ENCODE measurements around the gene PRKCH. TPM values are rescaled to one million over a fixed set of nuclear protein-coding genes. Genes with fewer than 3 reads are reported as not detected.

Gene PRKCH
- polyA plus RNA-seq, 1 donor from 2014 or later, result 2.0 TPM

DNA sequence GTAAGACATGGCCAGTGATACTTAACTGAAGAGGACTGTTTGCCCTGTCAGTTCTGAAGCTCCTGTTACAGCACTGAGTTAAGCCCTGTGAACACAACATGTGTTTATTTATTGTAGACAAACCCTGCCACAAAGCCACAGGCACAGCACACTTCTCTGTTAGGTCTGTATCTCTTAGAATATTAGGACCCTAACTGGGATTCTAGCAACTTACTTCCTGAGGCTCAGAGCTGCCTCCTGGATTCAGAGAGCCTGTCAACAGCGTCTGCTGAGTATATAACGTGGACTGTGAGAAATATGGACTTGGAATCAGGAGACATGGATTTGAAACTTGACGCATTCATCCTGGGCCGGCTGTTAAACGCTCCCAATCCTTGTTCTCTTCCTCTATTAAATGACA is 238.9 kb downstream of the PRKCH start:
- Histone ChIP-seq H3K4me2 (ENCODE audit: low read length) (no peak overlapping the region), H3F3A (ENCODE audit: insufficient read depth, low read length, poor library complexity, severe bottlenecking) (no peaks in the 10 kb centered on the region), H3K9ac (ENCODE audit: low read length) (no peak overlapping the region), H3K36me3 (ENCODE audit: insufficient read depth, low read length) (no peaks in the 10 kb centered on the region), H3K9me3 (ENCODE audit: low read length) (no peaks in the 10 kb centered on the region), H3K27me3 (ENCODE audit: insufficient read depth, low read depth, low read length) (no peaks in the 10 kb centered on the region), H3K9me2 (ENCODE audit: insufficient read depth, low read length) (no peaks in the 10 kb centered on the region), H4K20me1 (ENCODE audit: insufficient read depth) (no peaks in the 10 kb centered on the region), H3K27ac (ENCODE audit: low read length) (no peak overlapping the region), H3K79me2 (replicated peaks; ENCODE audit: insufficient read depth, low read length) (no peaks in the 10 kb centered on the region), H2AFZ (ENCODE audit: low read depth, low read length) (no peak overlapping the region), H3K4me3 (ENCODE audit: low read length) (no peak overlapping the region)
- TF ChIP-seq, protein P1, sequence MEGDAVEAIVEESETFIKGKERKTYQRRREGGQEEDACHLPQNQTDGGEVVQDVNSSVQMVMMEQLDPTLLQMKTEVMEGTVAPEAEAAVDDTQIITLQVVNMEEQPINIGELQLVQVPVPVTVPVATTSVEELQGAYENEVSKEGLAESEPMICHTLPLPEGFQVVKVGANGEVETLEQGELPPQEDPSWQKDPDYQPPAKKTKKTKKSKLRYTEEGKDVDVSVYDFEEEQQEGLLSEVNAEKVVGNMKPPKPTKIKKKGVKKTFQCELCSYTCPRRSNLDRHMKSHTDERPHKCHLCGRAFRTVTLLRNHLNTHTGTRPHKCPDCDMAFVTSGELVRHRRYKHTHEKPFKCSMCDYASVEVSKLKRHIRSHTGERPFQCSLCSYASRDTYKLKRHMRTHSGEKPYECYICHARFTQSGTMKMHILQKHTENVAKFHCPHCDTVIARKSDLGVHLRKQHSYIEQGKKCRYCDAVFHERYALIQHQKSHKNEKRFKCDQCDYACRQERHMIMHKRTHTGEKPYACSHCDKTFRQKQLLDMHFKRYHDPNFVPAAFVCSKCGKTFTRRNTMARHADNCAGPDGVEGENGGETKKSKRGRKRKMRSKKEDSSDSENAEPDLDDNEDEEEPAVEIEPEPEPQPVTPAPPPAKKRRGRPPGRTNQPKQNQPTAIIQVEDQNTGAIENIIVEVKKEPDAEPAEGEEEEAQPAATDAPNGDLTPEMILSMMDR (IDR thresholded peaks at IDR 0.05; ENCODE audit: poor library complexity, severe bottlenecking), result no peak
- TF ChIP-seq RAD21 (conservative IDR thresholded peaks at IDR 0.05) (no peak), TAF1 (IDR thresholded peaks at IDR 0.05; ENCODE audit: low read depth) (no peak), SMC3 (conservative IDR thresholded peaks at IDR 0.05; ENCODE audit: poor library complexity) (no peak), MXI1 (conservative IDR thresholded peaks at IDR 0.05; ENCODE audit: poor library complexity, severe bottlenecking) (no peak), EP300 (conservative IDR thresholded peaks at IDR 0.05; ENCODE audit: poor library complexity, severe bottlenecking) (no peak), POLR2AphosphoS5 (IDR thresholded peaks at IDR 0.05) (no peak), EZH2 (IDR thresholded peaks at IDR 0.05; ENCODE audit: borderline replicate concordance, insufficient read depth, low read length, poor library complexity, severe bottlenecking) (no peak)
- TF ChIP-seq, protein P2, sequence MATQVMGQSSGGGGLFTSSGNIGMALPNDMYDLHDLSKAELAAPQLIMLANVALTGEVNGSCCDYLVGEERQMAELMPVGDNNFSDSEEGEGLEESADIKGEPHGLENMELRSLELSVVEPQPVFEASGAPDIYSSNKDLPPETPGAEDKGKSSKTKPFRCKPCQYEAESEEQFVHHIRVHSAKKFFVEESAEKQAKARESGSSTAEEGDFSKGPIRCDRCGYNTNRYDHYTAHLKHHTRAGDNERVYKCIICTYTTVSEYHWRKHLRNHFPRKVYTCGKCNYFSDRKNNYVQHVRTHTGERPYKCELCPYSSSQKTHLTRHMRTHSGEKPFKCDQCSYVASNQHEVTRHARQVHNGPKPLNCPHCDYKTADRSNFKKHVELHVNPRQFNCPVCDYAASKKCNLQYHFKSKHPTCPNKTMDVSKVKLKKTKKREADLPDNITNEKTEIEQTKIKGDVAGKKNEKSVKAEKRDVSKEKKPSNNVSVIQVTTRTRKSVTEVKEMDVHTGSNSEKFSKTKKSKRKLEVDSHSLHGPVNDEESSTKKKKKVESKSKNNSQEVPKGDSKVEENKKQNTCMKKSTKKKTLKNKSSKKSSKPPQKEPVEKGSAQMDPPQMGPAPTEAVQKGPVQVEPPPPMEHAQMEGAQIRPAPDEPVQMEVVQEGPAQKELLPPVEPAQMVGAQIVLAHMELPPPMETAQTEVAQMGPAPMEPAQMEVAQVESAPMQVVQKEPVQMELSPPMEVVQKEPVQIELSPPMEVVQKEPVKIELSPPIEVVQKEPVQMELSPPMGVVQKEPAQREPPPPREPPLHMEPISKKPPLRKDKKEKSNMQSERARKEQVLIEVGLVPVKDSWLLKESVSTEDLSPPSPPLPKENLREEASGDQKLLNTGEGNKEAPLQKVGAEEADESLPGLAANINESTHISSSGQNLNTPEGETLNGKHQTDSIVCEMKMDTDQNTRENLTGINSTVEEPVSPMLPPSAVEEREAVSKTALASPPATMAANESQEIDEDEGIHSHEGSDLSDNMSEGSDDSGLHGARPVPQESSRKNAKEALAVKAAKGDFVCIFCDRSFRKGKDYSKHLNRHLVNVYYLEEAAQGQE (IDR thresholded peaks at IDR 0.05; ENCODE audit: borderline replicate concordance), result no peak

DNA sequence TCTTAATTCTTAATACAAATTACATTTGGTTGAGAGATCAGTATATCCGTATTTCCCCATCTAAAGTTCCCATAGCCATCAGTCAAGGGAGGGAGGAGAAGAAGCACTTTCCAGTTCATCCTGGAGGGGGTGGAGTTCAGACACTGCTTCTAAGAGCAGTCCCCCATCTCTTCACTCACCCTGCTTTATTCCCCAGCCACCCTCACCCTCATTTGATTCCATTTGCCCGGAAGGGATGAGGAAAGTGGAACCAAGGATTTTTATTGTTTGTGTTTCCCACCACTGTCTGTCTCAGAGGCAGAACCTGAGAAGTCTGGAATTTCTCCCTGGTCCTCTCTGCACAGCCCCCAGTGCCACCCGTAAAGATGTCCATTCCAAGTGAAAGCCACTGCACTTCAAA is 239.7 kb downstream of the PRKCH start:
- TF ChIP-seq EZH2 (IDR thresholded peaks at IDR 0.05; ENCODE audit: borderline replicate concordance, insufficient read depth, low read length, poor library complexity, severe bottlenecking) (no peak), RAD21 (conservative IDR thresholded peaks at IDR 0.05) (no peak), MXI1 (conservative IDR thresholded peaks at IDR 0.05; ENCODE audit: poor library complexity, severe bottlenecking) (no peak), SMC3 (conservative IDR thresholded peaks at IDR 0.05; ENCODE audit: poor library complexity) (no peak), TAF1 (IDR thresholded peaks at IDR 0.05; ENCODE audit: low read depth) (no peak), POLR2AphosphoS5 (IDR thresholded peaks at IDR 0.05) (no peak), EP300 (conservative IDR thresholded peaks at IDR 0.05; ENCODE audit: poor library complexity, severe bottlenecking) (no peak)
- TF ChIP-seq, protein P2 (IDR thresholded peaks at IDR 0.05; ENCODE audit: borderline replicate concordance), result no peak
- TF ChIP-seq, protein P1 (IDR thresholded peaks at IDR 0.05; ENCODE audit: poor library complexity, severe bottlenecking), result no peak
- no peak overlapping the region for H3K9ac ChIP-seq (ENCODE audit: low read length)
- no peak overlapping the region for H3K27ac ChIP-seq (ENCODE audit: low read length)
- H4K20me1 ChIP-seq (ENCODE audit: insufficient read depth), result no peaks in the 10 kb centered on the region
- H3K9me3 ChIP-seq (ENCODE audit: low read length), result no peaks in the 10 kb centered on the region
- no peaks in the 10 kb centered on the region for H3K36me3 ChIP-seq (ENCODE audit: insufficient read depth, low read length)
- H3K9me2 ChIP-seq (ENCODE audit: insufficient read depth, low read length), result no peaks in the 10 kb centered on the region
- no peaks in the 10 kb centered on the region for H3K79me2 ChIP-seq (replicated peaks; ENCODE audit: insufficient read depth, low read length)
- H2AFZ ChIP-seq (ENCODE audit: low read depth, low read length), result no peak overlapping the region
- H3K4me2 ChIP-seq (ENCODE audit: low read length), result no peak overlapping the region
- no peaks in the 10 kb centered on the region for H3F3A ChIP-seq (ENCODE audit: insufficient read depth, low read length, poor library complexity, severe bottlenecking)
- no peaks in the 10 kb centered on the region for H3K27me3 ChIP-seq (ENCODE audit: insufficient read depth, low read depth, low read length)
- H3K4me3 ChIP-seq (ENCODE audit: low read length), result no peak overlapping the region
